ENCODE measurements around the gene ABI3.
"Not testable (repeated sequence)": the region's sequence is repeated elsewhere in the genome, so short reads cannot be mapped to it uniquely, and the experiment has no call there.

ABI3 gene, protein sequence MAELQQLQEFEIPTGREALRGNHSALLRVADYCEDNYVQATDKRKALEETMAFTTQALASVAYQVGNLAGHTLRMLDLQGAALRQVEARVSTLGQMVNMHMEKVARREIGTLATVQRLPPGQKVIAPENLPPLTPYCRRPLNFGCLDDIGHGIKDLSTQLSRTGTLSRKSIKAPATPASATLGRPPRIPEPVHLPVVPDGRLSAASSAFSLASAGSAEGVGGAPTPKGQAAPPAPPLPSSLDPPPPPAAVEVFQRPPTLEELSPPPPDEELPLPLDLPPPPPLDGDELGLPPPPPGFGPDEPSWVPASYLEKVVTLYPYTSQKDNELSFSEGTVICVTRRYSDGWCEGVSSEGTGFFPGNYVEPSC

DNA sequence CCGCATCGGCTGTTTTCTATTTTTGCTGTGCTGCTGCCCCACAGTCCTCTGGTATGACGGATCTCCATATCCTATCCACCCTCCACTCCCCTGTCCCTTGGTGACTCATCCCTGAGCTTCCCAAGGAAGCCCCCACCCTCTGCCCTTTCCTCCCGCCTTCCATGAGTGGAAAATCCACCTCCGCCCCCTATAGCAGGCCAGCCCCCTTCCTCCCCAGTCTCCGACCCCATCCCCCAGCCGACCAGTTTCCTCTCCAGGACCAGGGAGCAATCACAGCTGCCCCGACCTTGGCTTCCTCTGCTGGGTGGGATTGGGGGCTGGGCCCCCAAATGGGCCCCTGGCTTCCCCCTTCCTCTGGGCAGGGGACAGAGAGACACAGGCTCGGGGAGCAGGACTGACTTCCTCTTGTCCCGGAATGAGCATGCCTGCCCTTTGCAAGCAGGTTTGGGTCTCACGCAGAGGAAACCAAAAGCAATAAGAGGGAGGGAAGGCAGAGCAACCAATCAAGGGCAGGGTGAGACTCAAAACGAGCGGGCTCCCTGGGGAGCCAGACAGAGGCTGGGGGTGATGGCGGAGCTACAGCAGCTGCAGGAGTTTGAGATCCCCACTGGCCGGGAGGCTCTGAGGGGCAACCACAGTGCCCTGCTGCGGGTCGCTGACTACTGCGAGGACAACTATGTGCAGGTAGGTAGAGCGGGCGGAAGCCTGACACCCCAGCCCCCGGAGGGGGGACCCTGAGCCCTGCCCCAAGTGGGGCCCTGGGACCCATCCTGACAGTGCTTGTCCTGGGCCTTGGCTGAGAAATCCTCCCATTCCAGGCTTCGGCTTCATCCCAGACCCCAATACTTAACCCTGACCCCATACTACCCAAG, at the start of gene ABI3, which contains the start of gene GNGT2:
Gene ABI3, plus strand, starts transcription at position 550 of the 872 bp plus-strand sequence. Its CDS starts 18 bp downstream, at position 568.
Gene GNGT2, minus strand, starts transcription at position 417 of the 872 bp plus-strand sequence. CDS start 3,152 bp downstream, outside the sequence.
- peak in 16 of 58 donors; percentile 7 to 53 (median 20) for DNase-seq

DNA sequence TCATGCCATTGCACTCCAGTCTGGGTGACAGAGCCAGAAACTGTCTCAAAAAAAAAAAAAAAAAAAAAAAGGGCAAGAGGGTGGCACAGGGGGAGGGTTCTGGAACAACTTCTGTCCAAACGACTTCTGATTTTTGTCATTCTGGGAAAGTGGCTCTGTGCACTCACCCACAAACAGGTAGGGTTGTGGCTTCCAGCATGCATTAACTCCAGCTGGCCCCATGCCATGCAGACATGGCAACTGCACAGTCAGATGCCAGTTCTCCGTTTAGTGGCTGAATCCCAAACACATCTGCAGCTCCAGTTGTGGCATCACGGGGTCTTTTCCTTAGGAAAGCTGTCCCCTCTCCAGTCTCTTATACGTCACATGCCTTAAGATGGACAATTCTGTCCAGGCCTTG, 47.6 kb upstream of the ABI3 start:
- DNase-seq, result no peak

DNA sequence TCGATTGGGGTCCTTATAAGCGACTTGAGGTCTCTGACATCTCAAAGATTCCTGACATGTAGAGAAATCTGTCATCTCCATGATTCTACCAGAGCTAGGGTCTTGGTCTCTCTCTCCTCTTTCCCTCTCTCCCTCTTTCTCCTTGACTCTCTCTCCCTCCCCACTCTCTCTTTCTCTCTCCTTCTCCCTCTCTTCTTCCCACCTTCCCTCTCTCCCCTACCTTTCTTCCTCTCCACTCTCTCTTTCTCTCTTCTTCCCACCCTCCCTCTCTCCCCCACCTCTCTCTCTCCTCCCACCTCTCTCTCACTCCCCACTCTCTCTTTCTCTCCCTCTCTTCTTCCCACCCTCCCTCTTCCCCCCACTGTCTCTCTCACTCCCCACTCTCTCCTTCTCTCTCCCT, 45.4 kb upstream of the ABI3 start:
- DNase-seq, result no peak

DNA sequence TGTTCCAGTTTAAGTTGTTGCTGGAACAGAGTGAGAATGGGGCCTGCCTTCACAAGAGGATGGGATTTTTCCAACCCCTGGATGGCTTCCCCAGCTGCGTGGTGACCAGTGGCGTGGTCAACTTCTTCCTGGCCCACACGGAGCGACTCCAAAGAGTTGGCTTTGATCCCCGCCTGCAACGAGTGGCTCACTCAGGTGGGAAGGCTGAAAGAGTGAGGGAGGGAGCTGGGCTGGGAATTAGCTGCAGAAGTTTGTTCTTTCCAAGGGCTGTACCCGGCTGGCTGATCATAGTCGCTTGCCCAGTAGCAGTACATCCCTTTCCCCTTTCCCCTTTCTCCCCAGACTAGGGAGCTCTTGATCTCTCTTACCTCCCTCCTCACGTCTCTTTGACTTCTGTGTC, 41.8 kb upstream of the ABI3 start:
- no peak for DNase-seq

DNA sequence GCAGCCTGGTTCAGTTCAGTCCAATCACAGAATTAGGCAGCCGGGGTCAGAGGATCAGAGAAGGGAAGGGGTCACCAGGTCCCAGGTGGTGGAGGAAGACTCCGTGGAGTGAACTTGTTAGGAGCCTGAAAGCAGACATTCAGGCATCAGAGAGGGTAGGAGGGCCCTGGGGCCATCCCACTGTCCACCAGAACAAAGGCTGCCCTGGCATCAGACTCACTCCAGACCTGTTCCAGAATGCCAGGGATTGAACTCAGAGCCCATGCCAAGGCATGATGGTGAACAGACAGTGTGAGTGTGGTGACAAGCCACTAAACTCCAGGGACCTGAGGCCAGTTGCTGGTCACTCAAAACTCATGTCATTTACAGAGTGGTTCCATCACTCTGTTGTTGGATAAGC, 40.3 kb upstream of the ABI3 start:
- DNase-seq, result no peak

DNA sequence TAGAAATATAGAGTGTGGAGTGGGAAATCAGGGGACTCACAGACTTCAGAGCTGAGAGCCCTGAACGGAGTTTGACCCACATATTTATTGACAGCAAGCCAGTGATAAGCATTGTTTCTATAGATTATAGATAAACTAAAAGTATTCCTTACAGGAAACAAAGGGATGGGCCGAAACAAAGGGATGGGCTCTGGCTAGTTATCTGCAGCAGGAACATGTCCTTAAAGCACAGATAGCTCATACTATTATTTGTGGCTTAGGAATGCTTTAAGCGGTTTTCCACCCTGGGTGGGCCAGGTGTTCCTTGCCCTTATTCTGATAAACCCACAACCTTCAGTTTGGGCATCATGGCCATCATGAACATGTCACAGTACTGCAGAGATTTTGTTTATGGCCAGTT, 39.8 kb upstream of the ABI3 start:
- DNase-seq, result not testable (repeated sequence)

DNA sequence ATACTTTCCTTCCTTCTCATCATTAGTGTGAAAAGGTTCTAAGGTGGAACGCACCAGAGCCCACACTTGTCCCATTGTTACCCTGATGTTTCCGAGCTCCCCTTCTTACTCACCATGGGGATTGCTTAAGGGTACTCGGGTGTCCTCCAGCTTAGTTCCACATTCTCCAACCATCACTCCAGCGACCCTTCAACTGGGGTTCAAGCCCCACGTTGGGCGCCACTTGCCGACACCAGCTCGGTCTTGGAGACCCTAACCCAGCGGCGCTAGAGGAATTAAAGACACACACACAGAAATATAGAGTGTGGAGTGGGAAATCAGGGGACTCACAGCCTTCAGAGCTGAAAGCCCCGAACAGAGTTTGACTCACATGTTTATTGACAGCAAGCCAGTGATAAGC, 34.5 kb upstream of the ABI3 start:
- not testable (repeated sequence) for DNase-seq

DNA sequence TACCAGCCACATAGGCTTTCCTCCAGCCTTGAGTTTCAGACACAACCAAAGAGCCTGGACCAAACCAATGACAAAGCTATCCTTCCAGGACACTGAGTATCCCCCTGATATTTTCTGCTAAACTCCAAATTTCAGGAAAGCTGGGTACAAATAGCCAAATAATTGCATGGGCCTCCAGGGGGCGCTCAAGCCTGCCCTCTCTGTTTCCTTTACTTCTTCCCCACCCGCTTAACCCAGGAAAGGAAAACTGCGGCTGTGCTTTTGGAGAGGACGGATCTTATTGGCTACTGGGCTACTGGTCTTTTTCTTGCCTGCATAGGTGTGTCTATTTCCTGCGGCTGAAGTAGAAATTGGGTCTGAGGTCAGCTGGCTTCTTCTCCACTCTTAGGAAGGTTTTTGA, 30.2 kb upstream of the ABI3 start:
- DNase-seq, result peak in 31 of 58 donors; percentile 2 to 62 (median 16)

DNA sequence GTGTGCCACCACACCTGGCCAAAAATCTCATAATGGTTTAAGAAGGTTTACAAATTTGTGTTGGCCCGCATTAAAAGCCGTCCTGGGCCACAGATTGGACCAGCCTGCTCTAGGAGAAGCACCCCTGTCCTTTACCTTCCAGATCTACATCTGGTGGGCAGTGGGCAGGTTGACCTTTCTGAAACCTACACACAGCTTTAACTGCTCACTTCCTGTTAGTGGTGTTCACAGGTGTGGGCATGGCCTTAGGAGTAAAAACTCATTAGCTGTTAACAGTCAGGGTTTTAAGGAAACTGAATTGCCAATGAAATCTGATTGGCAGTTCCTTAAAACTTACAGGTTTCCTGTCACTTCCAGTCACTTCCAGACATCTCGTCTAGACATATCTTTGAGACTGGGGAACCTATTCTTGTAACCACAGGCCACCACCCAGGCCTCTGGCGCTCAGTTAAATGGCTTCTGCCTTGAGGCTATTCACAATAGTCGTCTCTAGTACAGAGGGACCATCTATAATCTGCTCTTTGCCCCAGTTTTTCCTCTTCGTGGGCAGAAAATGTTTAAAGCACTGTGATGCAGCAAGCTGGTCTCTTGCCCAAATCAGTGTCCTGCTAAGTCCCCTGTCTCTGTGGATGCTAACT, 29.4 kb upstream of the ABI3 start:
- no peak for DNase-seq

DNA sequence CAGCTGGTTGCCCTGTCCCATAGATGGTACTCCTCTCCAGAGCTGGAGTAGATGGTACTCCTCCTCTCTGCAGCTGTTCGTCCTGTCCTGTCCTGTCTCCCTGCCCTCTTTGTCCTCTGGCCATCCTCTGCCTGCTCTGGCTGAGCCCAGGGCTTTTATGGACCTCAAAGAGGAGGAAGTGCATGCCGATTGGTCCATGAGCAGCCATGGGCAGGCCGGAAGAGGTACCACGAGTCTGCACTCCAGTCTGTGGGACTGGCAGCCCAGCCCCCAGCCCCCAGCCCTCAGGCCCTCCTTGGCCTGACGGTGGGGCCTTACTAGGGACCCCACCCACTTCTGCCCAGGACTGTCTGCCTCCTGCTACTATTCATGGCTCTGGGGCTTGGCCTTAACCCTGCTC, 27.2 kb upstream of the ABI3 start:
- no peak for DNase-seq

DNA sequence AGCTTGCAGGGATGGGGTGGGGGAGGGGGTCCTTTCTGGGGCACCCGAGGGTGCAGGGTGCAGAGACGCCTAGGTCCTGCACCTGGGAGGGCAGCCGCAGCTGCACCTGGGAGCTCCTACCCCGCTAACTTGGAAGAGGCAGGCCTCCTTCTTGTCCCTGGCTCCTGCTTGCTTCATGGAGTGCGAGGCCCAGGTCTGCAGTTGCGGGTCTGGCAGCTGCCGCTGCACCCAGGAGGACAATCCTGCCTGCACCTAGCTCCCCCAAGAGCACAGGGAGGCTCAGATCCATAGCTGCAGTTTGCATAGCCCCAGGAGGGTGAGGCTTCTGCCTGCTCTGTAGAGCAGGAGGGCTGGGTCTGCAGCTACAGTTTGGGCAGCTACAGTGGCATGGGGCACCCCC, 26.7 kb upstream of the ABI3 start:
- no peak for DNase-seq

DNA sequence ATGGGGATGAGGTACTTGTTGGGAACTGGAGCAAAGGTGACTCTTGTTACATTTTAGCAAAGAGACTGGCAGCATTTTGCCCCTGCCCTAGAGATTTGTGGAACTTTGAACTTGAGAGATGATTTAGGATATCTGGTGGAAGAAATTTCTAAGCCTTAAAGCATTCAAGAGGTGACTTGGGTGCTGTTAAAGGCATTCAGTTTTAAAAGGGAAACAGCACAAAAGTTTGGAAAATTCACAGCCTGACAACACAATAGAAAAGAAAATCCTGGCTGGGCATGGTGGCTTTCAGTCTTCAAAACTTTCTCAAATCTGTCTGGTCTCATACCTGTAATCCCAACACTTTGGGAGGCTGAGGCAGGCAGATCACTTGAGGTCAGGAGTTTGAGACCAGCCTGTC, 26.0 kb upstream of the ABI3 start:
- not testable (repeated sequence) for DNase-seq

DNA sequence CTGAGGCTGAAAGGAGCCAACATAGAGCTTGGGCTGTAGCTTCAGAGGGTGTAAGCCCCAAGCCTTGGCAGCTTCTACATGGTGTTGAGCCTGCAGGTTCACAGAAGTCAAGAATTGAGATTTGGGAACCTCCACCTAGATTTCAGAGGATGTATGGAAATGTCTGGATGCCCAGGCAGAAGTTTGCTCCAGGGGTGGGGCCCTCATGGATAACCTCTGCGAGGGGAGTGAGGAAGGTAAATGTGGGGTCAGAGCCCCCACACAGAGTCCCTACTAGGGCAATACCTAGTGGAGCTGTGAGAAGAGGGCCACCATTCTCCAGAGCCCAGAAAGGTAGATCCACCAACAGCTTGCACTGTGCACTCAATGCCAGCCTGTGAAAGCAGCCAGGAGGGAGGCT, 25.1 kb upstream of the ABI3 start:
- DNase-seq, result not testable (repeated sequence)

DNA sequence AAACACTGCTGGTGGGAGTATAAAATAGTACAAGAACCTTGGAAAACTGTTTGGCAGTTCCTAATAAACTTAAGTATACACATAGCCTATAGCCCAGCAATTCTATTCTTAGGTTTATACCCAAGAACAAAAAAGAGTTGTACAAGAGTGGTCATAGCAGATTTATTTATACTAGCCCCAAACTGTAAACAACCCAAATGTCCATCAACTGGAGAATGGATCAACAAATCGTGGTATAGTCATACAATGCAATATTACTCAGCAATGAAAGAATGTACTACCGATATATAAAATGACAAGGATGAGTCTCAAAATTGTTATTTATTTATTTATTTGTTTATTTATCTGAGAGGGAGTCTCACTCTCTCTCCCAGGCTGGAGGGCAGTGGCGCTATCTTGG, 23.2 kb upstream of the ABI3 start:
- DNase-seq, result no peak

DNA sequence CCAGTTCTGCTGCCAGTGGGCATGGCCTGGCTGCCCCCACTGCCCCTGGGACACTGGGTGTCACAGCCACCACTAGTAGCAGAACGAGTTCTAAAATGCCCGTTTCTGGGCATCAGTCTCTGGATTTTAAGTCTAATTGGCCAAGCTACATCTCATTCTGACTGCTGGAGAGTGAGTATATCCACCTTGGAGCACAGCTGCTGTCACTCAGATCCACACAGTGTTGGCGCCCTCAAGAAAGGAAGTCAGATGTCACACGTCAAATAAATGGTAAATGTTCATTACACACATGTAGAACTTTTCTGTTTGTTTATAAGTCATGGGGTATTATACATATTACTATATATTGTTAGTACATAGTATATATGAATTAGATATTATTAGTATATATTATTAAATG, 19.6 kb upstream of the ABI3 start:
- no peak for DNase-seq

DNA sequence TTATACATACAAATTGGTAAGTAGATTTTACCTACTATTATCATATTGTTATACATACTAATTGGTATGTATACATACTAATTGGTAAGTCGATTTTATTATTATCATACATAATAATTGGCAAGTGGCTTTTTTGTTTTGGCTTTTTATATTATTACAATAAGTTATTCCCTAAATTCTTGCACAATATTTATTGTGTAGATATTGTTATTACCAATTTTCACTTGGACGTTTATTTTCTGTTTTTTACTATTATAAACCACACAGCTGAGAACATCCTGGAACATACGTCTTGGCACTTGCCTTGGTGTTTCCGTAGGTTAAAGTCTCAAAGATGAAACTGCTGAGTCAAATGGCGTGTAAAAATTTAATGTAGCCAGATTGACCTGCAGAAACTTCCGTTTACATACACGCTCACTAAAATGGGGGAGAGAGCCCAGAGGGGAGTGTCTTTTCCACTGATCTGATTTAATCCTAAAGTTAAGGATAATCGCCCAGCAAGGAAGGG, 19.0 kb upstream of the ABI3 start:
- DNase-seq, result no peak

DNA sequence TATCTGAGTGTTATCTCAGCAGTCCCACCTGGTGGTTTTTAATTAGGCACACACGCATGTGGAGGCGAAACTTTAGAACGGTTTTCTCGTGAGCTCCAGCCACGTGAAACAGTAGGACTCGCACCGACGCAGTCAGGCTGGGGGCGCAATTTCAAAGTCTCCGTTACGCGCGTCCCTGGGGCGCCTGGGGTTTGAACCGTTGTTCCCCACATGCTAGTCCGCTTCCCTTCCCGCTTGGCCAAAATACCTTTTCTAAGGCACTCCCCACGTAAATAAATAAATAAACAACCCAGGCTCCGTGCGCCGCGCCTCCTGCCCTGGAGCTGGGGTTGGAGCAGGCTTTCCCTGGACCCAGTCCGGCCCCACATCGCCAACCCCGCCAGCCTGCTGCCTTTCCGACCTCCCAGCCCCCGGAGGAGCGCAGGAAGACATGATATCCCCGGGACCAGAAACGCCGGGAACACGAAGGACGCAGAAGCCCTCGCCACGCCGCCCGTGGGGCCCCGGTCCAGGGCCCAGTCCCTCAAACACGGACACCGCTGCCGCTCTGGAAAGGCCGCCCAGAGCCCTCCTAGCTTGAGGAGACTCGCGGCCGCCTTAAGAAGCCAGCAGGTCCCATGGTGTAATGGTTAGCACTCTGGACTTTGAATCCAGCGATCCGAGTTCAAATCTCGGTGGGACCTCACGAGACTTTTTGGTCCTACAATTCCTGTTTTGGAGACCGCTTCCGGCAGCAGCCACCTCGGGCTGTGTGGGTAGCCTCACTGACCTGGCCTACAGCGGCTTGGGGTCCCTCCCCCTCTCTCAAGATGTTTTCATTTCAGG, 18.4 kb upstream of the ABI3 start:
- DNase-seq, result peak; percentile 63 to 99 (median 92)

DNA sequence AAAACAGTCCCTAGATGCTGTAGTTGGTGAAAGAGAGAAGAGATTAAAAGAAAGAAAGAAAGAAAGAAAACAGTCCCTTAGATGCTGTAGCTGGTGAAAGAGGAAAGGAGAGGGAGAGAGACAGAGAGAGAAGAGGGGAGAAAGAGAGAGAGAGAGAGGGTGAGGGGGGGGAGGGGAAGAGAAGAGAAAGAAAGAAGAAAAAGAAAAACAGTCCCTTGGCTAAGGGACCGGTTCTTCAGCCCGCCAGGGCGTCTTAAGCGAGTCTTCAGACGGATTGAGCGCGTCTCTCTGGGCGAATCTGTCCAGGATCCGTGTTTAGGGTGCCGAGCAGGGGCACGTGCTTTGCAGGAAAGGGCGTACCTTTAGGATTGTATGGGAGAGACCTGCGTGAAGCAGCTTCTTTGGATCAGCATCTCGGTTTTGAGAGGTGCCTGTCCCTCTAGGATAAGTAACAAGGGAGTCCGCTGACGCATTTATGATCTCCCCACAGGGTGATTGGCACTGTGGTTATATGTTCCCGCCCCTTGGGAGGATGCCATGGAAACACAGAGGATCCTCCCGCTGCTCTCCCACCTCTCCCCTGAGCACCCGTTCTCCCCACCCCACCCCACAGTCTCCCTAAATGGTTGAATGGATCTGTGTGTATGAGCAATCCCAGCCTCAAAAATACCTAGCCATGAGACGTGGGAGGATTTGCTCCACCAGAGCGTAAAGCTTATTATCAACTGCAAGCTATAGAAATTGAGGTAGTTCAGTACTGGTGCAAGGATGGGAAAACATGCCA, 16.8 kb upstream of the ABI3 start:
- DNase-seq, result peak in 52 of 58 donors; percentile 6 to 83 (median 57)

DNA sequence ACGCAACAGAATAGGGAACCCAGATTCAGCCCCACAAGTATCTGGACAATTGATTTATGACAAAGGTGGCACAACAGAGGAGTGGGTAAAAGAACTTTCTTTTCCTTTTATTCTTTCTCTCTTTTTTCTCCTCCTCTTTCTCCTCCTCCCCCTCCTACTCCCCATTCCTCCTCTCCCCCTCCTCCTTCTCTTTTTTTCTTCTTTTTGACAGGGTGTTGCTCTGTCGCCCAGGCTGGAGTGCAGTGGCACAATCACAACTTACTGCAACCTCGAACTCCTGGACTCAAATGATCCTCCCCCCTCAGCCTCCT, 16.3 kb upstream of the ABI3 start:
- no peak for DNase-seq

DNA sequence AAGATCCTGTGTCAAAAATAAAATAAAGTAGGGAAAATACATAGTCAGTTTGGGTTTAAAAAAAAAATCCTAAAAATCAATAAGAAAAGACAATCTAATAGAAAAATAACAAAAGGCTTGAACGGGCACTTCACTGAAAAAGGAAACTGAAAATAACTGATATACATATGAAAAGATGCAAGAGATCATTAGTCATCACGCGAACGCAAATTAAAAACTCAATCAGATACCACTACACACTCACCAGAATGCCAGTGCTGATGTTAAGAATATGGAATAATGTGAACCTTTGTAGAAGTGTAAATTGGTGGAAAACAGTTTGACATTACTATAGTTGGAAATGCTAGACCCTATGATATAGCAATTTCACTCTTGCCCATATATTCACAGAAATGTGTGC, 14.8 kb upstream of the ABI3 start:
- no peak for DNase-seq

Data from anterior cingulate cortex (tissue), 58 donors.